Cardiac muscle cell (in vitro differentiated cells and primary cell): ENCODE data around the gene EPHA6. TPM values are rescaled to one million over a fixed set of nuclear protein-coding genes. Genes with fewer than 3 reads are reported as not detected.

Experiments
- DNase-seq, 2 donors: peaks; one replicate each; pipeline versions ENCODE4 v3.0.0 to v3.0.0-alpha.2; 2010 to 2017; ENCODE audit warnings: low read depth in 1 of 2, low spot score in 1 of 2
- H3K27ac ChIP-seq: fragments of 200-600 bp; sonication (generic); 2 replicates; pipeline ENCODE4 v1.5.1; 2016
- H3K27me3 ChIP-seq: fragments of 200-600 bp; sonication (generic); 2 replicates; pipeline ENCODE4 v1.6.0; 2016; ENCODE audit warnings: control low read depth
- H3K36me3 ChIP-seq: fragments of 200-600 bp; sonication (generic); 2 replicates; pipeline ENCODE4 v1.5.1; 2016; ENCODE audit warnings: control low read depth
- H3K4me1 ChIP-seq: fragments of 200-600 bp; sonication (generic); 2 replicates; pipeline ENCODE4 v1.8.1; 2017; ENCODE audit warnings: low read depth, mild to moderate bottlenecking, mixed run types
- H3K4me3 ChIP-seq: fragments of 200-600 bp; sonication (generic); 2 replicates; pipeline ENCODE4 v1.5.1; 2016; ENCODE audit warnings: mild to moderate bottlenecking
- H3K9me3 ChIP-seq: fragments of 200-600 bp; sonication (generic); 2 replicates; pipeline ENCODE4 v1.5.1; 2017; ENCODE audit warnings: low read depth, mild to moderate bottlenecking, control low read depth
- polyA plus RNA-seq: library from polyadenylated mRNA; unstranded; fragments of >200 nt; fragmentation: Nextera tagmentation; extraction: Ambion mirVana; gene quantifications from 2 replicates; pipeline ENCODE4 v1.2.1, GENCODE V29; 2016
- total RNA-seq: library from RNA; depleted of rRNA; stranded (reverse); fragments of >200 nt; gene quantifications from 2 replicates; pipeline ENCODE4 v1.2.3, GENCODE V29; 2016
- TF ChIP-seq, protein P1 (sequence below): IDR thresholded peaks from 2 replicates; pipeline ENCODE4 v1.5.1; 2012; ENCODE audit warnings: low read depth, mild to moderate bottlenecking, low read length

EPHA6 gene
- total and polyA plus RNA-seq, 2 experiments from 2014 or later: 0.15 TPM; not detected in 1

DNA sequence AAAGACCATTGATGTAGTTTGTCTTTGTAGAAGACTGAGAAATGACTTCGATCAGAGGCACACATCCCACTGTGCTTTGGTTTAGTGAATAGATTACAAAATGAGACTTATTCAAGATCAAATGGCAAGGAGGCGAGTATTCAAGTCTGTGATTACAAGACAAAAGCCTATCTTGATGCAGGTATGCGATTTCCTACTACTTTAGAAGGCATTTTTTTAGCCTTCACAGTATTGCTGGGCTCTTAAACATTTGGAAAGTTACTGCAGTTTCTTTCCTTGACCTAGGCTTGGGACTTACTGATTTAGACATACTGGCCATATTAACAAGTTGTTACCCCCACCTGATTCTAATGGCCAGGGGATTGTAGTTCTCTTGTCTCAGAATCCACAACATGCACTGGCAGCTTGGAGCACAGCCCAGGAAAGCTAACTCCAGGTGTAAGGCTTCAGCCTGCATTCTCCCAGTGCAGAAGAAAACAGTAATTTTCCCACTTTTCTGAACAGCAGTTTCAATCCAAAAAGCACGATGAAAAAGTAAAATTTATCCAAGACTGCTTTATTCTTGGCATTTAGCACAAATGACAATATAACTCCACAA lies 311.6 kb downstream of the EPHA6 start:
- Histone ChIP-seq H3K4me3 (no peak overlapping the region), H3K36me3 (no peaks in the 10 kb centered on the region), H3K27ac (no peak overlapping the region), H3K27me3 (no peaks in the 10 kb centered on the region), H3K4me1 (no peaks in the 10 kb centered on the region), H3K9me3 (no peaks in the 10 kb centered on the region)
- no peak for DNase-seq
- TF ChIP-seq, protein P1, sequence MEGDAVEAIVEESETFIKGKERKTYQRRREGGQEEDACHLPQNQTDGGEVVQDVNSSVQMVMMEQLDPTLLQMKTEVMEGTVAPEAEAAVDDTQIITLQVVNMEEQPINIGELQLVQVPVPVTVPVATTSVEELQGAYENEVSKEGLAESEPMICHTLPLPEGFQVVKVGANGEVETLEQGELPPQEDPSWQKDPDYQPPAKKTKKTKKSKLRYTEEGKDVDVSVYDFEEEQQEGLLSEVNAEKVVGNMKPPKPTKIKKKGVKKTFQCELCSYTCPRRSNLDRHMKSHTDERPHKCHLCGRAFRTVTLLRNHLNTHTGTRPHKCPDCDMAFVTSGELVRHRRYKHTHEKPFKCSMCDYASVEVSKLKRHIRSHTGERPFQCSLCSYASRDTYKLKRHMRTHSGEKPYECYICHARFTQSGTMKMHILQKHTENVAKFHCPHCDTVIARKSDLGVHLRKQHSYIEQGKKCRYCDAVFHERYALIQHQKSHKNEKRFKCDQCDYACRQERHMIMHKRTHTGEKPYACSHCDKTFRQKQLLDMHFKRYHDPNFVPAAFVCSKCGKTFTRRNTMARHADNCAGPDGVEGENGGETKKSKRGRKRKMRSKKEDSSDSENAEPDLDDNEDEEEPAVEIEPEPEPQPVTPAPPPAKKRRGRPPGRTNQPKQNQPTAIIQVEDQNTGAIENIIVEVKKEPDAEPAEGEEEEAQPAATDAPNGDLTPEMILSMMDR: no peak

DNA sequence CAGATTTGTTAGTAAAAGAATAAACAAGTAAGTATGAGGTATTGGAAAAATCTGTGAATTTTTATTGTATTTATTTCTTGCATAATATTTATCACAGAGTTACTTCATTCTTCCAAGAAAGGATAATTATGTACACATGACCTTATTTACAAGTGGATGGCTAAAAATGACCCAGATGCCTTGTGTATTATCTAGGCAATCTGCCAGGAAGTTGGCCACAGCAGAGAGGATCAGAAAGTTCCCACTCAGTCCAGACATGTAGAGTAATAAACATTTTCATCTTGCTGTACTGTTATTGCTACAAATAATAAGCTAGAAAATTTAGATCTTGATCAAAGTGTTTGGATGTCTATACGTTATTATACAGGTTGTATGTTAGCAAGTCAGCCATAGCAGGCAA lies 317.1 kb downstream of the EPHA6 start:
- H3K27ac ChIP-seq: no peak overlapping the region
- no peaks in the 10 kb centered on the region for H3K4me1 ChIP-seq
- TF ChIP-seq, protein P1: no peak
- DNase-seq: peak in 1 of 2 donors; percentile 21
- H3K9me3 ChIP-seq: no peaks in the 10 kb centered on the region
- H3K4me3 ChIP-seq: no peak overlapping the region
- H3K36me3 ChIP-seq: no peaks in the 10 kb centered on the region
- no peaks in the 10 kb centered on the region for H3K27me3 ChIP-seq

DNA sequence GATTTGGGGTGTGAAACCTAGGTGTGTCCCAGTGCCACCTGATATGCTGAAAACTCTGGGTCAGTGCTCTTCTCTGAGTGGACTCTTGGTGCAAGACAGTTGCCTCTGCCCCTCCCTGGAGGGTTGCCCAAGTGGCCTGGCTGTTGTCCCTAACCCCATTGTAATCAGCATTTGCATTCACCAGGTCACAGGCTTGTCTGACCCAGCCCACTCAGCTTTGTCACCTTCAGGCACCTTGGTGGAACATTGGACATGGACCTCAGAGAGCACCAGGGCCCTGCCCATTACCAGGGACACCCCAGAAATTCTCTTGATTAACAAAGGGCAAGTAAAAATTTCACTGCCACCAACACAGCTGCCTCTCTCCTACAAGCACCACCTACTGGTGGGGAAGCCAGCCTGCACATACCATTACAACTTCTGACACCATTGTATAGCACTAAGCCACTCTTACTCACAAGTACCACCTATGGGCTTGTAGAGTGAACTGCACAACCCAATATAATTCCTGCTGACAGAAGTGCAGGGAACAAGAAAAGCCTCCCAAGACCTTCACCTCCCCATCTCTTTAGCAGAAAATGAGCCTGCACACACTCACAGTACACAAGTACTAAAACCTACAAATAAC lies 324.6 kb downstream of the EPHA6 start:
- Histone ChIP-seq H3K4me3 (no peak overlapping the region), H3K4me1 (no peaks in the 10 kb centered on the region), H3K36me3 (no peaks in the 10 kb centered on the region), H3K27me3 (no peaks in the 10 kb centered on the region), H3K27ac (no peak overlapping the region), H3K9me3 (no peaks in the 10 kb centered on the region)
- TF ChIP-seq, protein P1: no peak
- DNase-seq: no peak

DNA sequence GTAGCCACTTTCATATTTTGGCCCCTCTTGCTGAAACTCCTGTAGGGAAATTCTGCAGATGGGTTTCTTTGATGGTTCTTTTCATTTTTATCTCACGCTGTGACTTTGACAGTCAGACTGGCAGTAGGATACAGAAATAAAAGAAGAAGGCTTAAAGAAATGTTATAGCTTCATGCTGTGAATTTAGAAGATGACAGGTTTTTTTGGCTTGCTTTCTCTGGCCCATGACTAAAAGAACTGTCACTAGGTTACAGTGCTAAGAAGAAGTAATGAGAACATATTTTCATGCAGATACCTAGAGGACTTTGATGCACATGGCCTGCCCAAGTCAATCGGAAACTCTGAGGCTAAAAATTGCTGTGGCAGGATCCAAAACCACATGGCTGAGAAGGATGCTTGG lies 334.5 kb downstream of the EPHA6 start:
- no peak overlapping the region for H3K4me3 ChIP-seq
- TF ChIP-seq, protein P1: no peak
- H3K36me3 ChIP-seq: no peaks in the 10 kb centered on the region
- no peaks in the 10 kb centered on the region for H3K9me3 ChIP-seq
- DNase-seq: no peak
- no peaks in the 10 kb centered on the region for H3K4me1 ChIP-seq
- H3K27ac ChIP-seq: no peak overlapping the region
- no peaks in the 10 kb centered on the region for H3K27me3 ChIP-seq

DNA sequence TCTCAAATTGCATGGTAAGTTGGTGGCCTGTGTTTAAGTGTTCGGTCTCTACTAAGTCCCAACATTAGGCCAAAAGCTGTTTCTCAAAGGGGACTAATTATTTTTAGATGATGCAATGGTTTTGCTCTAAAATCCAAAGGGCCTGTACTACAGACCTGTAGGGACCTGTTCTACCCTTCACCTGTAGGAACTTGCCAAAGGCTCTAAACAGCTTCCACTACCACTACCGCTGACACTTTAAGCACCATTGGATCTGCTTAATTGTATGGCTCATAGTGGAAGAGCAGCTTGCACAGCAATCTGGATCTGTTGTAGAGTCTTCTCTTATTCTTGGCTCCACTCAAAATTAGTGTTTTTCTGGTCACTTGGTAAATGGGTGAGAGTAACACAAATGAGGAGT lies 346.8 kb downstream of the EPHA6 start:
- TF ChIP-seq, protein P1: no peak
- H3K4me1 ChIP-seq: no peaks in the 10 kb centered on the region
- H3K27ac ChIP-seq: no peak overlapping the region
- no peaks in the 10 kb centered on the region for H3K27me3 ChIP-seq
- no peaks in the 10 kb centered on the region for H3K36me3 ChIP-seq
- DNase-seq: no peak
- no peaks in the 10 kb centered on the region for H3K9me3 ChIP-seq
- H3K4me3 ChIP-seq: no peak overlapping the region
